Spleen (tissue), 11 donors: Measurements from ENCODE around the gene ANKRD13B. TPM values are rescaled to one million over a fixed set of nuclear protein-coding genes. Genes with fewer than 3 reads are reported as not detected.

Source experiments
- DNase-seq: peaks from one replicate; pipeline ENCODE4 v3.0.0-alpha.2; 2020
- H3K27ac ChIP-seq, 8 donors: fragments of 200-600 bp; sonication (generic) in 7 of 8; 1 replicate in 4 of 8; 2 replicates in 4 of 8; pipeline versions ENCODE4 v1.5.0 to v1.8.0; 2016 to 2021; ENCODE audit warnings: inconsistent platforms in 4 of 8, mild to moderate bottlenecking in 4 of 8, moderate library complexity in 1 of 8
- H3K27me3 ChIP-seq, 7 donors: fragments of 200-600 bp; sonication (generic) in 6 of 7; replicated peaks in 1 of 7; 1 replicate in 4 of 7; 2 replicates in 3 of 7; pipeline versions ENCODE4 v1.5.0 to v1.8.0; 2016 to 2021; ENCODE audit warnings: inconsistent platforms in 3 of 7, mild to moderate bottlenecking in 1 of 7
- H3K36me3 ChIP-seq, 6 donors: fragments of 200-600 bp; sonication (generic) in 5 of 6; 1 replicate in 4 of 6; 2 replicates in 2 of 6; pipeline versions ENCODE4 v1.5.0 to v1.8.0; 2016 to 2021; ENCODE audit warnings: inconsistent platforms in 2 of 6
- H3K4me1 ChIP-seq, 6 donors: fragments of 200-600 bp; sonication (generic) in 5 of 6; 1 replicate in 3 of 6; 2 replicates in 3 of 6; pipeline versions ENCODE4 v1.5.0 to v1.8.0; 2016 to 2021; ENCODE audit warnings: inconsistent platforms in 3 of 6
- H3K4me3 ChIP-seq, 8 donors: fragments of 200-600 bp; sonication (generic) in 7 of 8; 1 replicate in 4 of 8; 2 replicates in 4 of 8; pipeline versions ENCODE4 v1.5.0 to v1.8.0; 2016 to 2021; ENCODE audit warnings: inconsistent platforms in 4 of 8, mild to moderate bottlenecking in 4 of 8, moderate library complexity in 2 of 8
- H3K9me3 ChIP-seq, 8 donors: fragments of 200-600 bp; sonication (generic) in 7 of 8; 1 replicate in 4 of 8; 2 replicates in 4 of 8; pipeline versions ENCODE4 v1.5.0 to v1.8.0; 2016 to 2021; ENCODE audit warnings: inconsistent platforms in 4 of 8
- CTCF ChIP-seq, 11 experiments: fragments of 200-600 bp in 7 of 11; fragments of 450-650 bp in 4 of 11; sonication (generic) in 4 of 11; IDR thresholded peaks in 8 of 11; conservative IDR thresholded peaks in 3 of 11; 1 replicate in 7 of 11; 2 replicates in 4 of 11; pipeline versions ENCODE4 v1.4.0 to v1.8.0; 2016 to 2021; ENCODE audit warnings: antibody characterized with exemption in 11 of 11, inconsistent platforms in 4 of 11, mild to moderate bottlenecking in 1 of 11
- POLR2A ChIP-seq, 3 donors: fragments of 450-650 bp; IDR thresholded peaks; one replicate each; pipeline ENCODE4 v1.5.1; 2017; ENCODE audit warnings: antibody characterized with exemption in 3 of 3, mild to moderate bottlenecking in 1 of 3
- POLR2AphosphoS5 ChIP-seq, 3 donors: sonication (generic); formaldehyde crosslinking; IDR thresholded peaks; one replicate each; pipeline ENCODE4 v1.5.1; 2017; ENCODE audit warnings: antibody characterized with exemption in 3 of 3
- WGBS, 5 donors: extraction: QIAGEN DNeasy Blood & Tissue Kit in 3 of 5; methylation state at CpG; one replicate each; pipeline versions ENCODE4 v1.1.5 to v1.1.7; 2013 to 2018; 5-methylcytosine and 5-hydroxymethylcytosine counted together
- intact Hi-C: fragments of 100-400 bp; cut with DNase I; formaldehyde crosslinking; loops from one replicate; pipeline ENCODE4 v1.15.0; 2023; ENCODE audit warnings: low total_unique reads
- polyA plus RNA-seq, 3 donors: library from polyadenylated mRNA; stranded (reverse); fragments of 200-250 nt; gene quantifications; one replicate each; pipeline ENCODE4 v1.2.1, GENCODE V29; 2013
- total RNA-seq, 7 donors: library from RNA; depleted of rRNA in 3 of 7; stranded (reverse); fragments of >200 nt in 3 of 7; fragmentation: NEBNext Ultra II Directional in 4 of 7; extraction: Animal tissue kit (Norgen Biotek cat#: 25700) in 4 of 7; gene quantifications; one replicate each; pipeline versions ENCODE4 v1.1.0 to v1.2.1, GENCODE V29; 2016 to 2021
- donor health status: healthy with polysubstance abuse.
- donor health status: DM: no; HTN: no; CAD: no; lungs with moderate emphysema.
- donor health status: DM: no; HTN: no; CAD: no.
- donor health status: Bipolar disorder and iron deficiency.
- donor health status: healthy.
- donor health status: DM: no; HTN: no; CAD: no.
- donor health status: DM: yes; HTN: yes; CAD: no.

The ANKRD13B gene
- total and polyA plus RNA-seq, 10 donors = 0.85 to 5.5 (median 2.5) TPM

- DNase-seq = peak; percentile 75
- Histone ChIP-seq H3K9me3 (no peaks in the 10 kb centered on the region), H3K27me3 (no peaks in the 10 kb centered on the region), H3K36me3 (peaks cover 0 to 97% (median 58%) of the 10 kb centered on the region in 6 donors), H3K4me3 (no peak overlapping the region), H3K27ac (no peak overlapping the region), H3K4me1 (peaks cover 6 to 74% (median 31%) of the 10 kb centered on the region in 6 donors)
- 90 to 96% (median 94%) methylated on average over 9 to 37 of the region's 37 CpGs for WGBS, 5 donors
- no peak for TF ChIP-seq POLR2AphosphoS5 (IDR thresholded peaks at IDR 0.05)
- TF ChIP-seq CTCF (IDR thresholded peaks at IDR 0.05 in 8 of 11, conservative IDR thresholded peaks at IDR 0.05 in 3 of 11) = no peak
- no peak for TF ChIP-seq POLR2A (IDR thresholded peaks at IDR 0.05)
- intact Hi-C loops = no loop called here
Measured at GRCh38 chr17:29576214-29577000, 16.5 kb upstream of the ANKRD13B start.

- WGBS, 5 donors = 90 to 99% (median 96%) methylated on average over 5 to 9 of the region's 9 CpGs
- TF ChIP-seq CTCF (IDR thresholded peaks at IDR 0.05 in 8 of 11, conservative IDR thresholded peaks at IDR 0.05 in 3 of 11) (no peak), POLR2A (IDR thresholded peaks at IDR 0.05) (no peak), POLR2AphosphoS5 (IDR thresholded peaks at IDR 0.05) (no peak)
- intact Hi-C loops = no loop called here
- Histone ChIP-seq H3K27me3 (no peaks in the 10 kb centered on the region), H3K36me3 (peaks cover 0 to 98% (median 64%) of the 10 kb centered on the region in 6 donors), H3K4me3 (no peak overlapping the region), H3K27ac (peak overlapping the region in 1 of 8 donors; percentile 31), H3K4me1 (peaks cover 6 to 69% (median 28%) of the 10 kb centered on the region in 6 donors), H3K9me3 (no peaks in the 10 kb centered on the region)
- peak; percentile 56 for DNase-seq
Measured at GRCh38 chr17:29577001-29577370, 15.9 kb upstream of the ANKRD13B start.

GRCh38 chr17:29577385-29578211 lies 15.3 kb upstream of the ANKRD13B start:
- TF ChIP-seq POLR2A (IDR thresholded peaks at IDR 0.05) (no peak), POLR2AphosphoS5 (IDR thresholded peaks at IDR 0.05) (peak in 1 of 3 donors; percentile 39), CTCF (IDR thresholded peaks at IDR 0.05 in 8 of 11, conservative IDR thresholded peaks at IDR 0.05 in 3 of 11) (no peak)
- intact Hi-C loops = no loop called here
- no peaks in the 10 kb centered on the region for H3K27me3 ChIP-seq
- peaks cover 0 to 98% (median 70%) of the 10 kb centered on the region in 6 donors for H3K36me3 ChIP-seq
- H3K4me3 ChIP-seq = no peak overlapping the region
- DNase-seq = peak; percentile 74
- WGBS, 5 donors = 73 to 87% (median 82%) methylated on average over 14 to 22 of the region's 22 CpGs
- peak overlapping the region in 2 of 8 donors; percentile 31 for H3K27ac ChIP-seq
- H3K9me3 ChIP-seq = no peaks in the 10 kb centered on the region
- H3K4me1 ChIP-seq = peaks cover 6 to 62% (median 22%) of the 10 kb centered on the region in 6 donors
